GM18907 (cell line): ENCODE measurements around the gene FRYL.

Source experiments
- ATAC-seq: cut with Tn5 transposase; IDR thresholded peaks from one replicate; pipeline ENCODE4 v1.9.1; 2021; ENCODE audit warnings: mild to moderate bottlenecking, moderate library complexity; ENCODE audit not compliant: unreplicated experiment

The FRYL gene

DNA sequence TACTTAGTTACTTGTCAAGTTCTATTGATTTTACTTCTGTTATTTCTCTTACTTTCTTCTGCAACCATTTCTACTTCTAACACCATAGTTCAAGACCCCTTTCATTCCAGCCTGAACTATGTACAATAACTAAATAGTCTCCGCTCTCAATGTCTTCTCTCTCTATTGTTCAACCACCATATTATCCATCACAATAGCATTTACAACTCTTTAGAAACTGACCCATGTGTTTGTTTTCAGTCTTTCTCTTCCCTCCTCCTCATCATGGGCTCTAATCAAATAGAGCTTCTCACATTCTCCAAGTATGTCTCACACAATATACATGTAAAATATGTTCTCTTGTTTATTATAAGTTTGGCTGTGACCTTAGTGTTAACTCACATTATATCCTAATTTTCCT lies 146.4 kb downstream of the FRYL start:
- no peak for ATAC-seq

DNA sequence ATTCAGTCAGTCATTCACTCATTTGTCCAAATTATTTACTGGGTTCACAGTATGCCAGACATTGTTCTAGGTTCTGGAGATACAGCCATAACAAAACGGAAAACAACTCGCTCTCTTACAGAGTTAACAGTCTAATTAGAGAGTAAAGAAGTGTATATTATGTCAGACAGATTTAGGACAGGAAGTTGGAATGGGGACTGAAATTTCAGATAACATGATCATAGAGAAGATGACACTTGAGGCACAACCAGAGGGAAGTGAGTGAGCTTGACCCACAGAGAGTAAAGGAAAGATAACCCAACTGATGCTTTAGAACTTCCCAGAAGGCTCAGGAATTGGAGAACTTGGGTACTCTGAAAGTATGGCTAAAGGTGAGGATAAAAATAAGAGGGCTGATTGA lies 150.6 kb downstream of the FRYL start:
- ATAC-seq, result no peak

DNA sequence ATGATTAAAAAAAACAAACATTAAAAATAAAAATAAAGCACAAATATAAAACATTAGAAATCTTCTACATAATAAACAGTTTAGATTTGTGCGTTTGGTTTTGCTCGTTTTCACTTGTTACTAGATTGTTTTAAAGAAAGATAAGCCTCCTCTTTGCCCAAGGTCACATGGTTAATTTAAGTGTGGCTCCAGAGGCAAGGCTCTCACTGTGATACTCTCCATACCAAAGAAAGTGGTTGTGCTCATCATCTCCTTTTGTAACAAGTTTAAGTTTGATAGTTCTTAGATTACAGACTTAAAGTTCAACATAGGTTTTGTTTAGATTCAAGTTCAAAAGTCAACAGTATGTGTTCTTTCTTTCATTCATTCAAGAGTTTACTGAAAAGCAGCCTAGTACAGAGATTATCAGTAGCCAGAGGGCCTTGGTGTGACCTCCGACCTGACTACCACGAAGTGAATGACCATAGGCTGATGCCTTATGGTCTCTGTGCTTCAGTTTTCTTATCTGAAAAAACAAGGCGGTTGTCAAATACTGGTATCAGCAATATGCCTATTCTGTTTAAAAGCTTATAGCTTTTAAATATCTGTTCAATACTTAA lies 156.8 kb downstream of the FRYL start:
- ATAC-seq, result no peak

DNA sequence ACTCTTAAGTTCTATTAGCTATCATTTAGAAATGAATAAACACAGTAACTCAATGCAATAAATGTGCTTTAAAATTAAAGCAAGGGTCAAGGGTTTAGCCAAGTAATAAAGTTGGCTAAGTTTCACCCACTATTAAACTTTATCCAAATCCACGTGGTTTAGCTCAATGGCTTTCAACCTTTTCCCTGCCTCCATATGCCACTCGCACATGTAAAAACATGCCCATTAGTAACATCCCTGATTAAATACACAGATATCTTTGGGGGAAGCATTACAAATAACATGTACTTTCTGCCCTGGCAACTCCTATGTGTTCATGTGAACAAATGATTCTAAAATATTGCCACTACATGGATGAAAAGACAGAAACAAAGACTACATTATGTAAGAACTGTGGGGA lies 159.2 kb downstream of the FRYL start:
- ATAC-seq, result no peak

DNA sequence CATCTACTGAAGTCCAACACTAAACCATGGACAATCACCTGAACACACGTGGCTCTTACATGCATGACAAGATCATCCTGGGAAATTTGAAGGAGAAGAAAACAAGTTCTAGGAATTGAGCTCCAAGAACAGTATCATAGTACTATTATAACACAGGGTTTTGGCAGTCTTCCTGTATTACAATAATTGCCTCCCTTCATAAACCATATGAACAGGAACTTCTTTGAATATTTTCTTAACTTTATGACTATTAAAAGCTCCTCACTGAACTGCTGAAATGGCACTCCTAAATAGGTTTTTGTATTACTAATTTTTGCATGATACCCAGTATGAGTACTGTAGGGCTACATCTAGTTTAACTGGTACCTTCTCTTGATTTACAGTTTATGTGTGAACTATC lies 160.0 kb downstream of the FRYL start:
- no peak for ATAC-seq

DNA sequence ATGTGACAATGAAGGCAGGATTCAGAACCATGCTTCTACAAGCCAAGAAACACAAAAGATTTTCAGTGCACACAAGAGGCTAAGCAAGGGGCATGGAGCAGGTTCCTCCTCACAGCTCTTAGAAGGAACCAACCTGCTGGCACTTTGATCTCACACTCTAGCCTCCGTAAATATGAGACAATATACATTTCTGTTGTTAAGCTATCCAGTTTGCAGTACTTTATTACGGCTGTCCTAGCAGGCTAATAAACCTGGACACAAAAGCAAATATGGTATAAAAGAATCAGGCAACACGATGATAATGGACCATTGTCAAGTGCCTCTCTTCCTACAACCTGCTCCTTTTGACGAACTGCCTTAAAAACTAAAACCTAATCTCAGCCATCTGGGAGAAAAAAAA lies 175.6 kb downstream of the FRYL start:
- ATAC-seq, result no peak

DNA sequence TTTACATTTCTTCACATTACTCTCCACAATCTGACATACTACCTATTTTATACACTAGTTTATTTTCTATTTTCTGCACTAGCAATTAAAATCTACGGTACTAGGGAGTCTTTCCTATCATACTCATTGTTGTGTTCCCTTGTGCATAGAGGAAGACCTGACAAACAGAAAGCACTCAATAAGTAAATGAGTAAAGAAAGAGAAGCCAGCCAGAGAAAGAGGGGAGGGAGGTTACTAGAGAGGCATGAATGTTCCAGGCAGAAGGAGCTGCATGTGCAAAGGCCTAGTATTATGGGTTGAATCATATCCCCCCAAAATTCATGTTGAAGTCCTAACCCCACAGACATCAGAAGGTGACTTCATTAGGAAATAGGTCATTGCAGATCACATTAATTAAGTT lies 176.0 kb downstream of the FRYL start:
- no peak for ATAC-seq

- ATAC-seq, result no peak
These were observed 176.6 kb downstream of the FRYL start for GRCh38 chr4:48603366-48604003.

DNA sequence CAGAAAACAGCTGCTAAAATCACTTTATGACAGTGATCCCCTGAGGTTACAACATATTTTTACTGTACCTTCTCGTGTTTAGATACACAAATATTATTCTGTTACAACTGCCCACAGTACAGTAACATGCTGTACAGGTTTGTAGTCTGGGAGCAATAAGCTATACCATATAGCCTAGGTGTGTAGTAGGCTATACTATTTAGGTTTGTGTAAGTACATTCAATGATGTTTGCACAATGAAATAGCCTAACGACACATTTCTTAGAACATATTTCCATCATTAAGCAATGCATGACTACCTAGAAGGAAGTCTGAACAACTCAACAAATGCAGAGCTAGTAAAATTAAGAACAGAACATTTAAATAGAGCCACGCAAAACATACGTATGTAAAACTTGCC lies 177.3 kb downstream of the FRYL start:
- ATAC-seq, result no peak

GRCh38 chr4:48602222-48602621 lies 177.9 kb downstream of the FRYL start:
- ATAC-seq, result no peak

DNA sequence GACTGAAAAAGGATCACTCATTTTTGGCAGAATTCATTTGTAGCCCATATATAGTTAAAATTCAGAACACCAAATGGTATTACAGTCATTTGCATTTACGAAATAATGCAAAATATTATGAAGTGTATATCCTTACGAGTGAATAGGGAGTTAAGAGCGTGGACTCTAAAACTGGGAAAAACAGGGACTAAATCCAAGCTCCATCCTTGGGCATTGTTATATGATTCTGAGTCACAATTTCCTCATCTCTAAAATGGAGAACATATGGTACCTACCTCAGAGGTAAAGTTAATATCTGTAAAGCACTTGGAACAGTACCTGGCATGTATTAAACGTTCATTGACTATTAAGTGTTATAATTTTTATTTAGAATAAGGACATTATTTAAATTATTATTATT lies 183.7 kb downstream of the FRYL start:
- no peak for ATAC-seq

DNA sequence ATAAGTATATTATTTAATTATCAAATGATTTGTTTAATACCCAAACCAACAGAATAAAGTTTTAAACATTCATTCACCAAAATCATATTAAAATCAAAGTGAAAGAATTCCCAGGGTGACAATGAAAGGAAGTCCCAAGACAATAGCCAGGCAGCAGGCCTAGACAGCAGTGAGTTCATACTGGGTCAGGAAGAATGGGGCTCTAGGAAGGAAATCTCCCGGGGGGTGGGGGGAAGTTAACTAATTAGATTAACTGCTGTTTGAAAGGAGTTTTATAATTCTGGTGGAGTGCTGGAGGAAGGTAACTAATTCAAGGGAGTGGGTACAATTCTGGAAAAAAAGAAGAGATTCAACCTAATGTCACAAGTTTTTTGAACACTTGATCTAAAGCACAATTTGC lies 185.9 kb downstream of the FRYL start:
- no peak for ATAC-seq

DNA sequence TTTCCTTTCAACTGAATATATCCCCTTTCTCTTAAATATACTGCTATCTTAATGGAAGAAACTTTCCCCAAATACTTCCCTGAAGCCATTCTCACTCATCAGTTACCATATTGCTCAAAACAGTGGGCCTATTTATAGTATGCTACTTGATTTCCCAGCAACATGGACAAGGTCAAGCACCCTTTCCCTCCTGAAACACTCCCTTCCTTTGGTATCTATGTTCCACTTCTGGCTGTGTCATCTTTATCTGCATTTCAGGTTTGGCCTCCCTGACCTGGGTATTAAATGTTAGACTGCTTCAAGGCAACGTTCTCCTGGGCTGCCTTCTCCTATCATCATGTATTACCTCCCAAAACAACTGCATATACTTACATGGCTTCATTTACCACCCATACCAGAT lies 188.7 kb downstream of the FRYL start:
- no peak for ATAC-seq

- no peak for ATAC-seq
These were observed 189.2 kb downstream of the FRYL start for GRCh38 chr4:48590884-48591283.

- ATAC-seq, result no peak
These were observed 191.0 kb downstream of the FRYL start for GRCh38 chr4:48589098-48589445.

DNA sequence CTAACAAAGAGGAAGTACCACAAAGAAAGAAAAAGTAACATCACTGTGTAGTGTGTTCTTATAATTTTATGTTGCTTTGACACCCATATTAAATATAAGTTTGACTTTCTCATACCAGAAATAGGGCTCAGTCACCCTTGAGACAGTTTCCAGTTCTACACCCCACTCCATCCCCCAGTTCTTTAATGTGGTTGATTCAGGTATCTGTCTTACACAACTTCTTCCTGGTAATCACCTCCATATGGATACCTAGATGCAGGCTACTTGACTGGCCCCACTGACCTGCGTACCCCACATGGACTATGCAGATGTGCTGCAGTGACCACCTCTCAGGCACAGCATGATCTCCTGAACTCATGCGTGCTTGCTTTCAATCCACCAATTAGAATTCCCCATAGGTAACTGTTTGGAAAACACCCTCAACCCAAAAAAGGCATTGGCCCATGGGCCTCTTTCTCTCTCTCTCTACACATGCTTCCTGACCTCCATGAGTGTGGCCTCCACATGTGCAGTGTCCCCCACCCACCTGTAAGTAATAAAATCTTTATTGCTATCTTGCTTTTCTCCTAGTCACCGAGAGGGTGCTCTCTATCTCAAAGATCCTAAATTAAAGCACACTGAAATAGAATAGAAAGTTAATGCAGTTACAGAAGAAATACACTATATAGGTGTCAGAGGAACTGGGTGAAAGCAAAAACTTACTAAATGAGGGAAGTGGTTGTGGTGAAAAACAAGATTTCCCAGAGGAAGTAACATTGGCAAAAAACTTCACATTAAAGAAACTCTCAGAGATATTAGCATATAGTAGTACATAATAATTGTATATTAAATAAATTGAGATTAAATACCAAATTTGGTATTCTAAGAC lies 191.6 kb downstream of the FRYL start:
- no peak for ATAC-seq

DNA sequence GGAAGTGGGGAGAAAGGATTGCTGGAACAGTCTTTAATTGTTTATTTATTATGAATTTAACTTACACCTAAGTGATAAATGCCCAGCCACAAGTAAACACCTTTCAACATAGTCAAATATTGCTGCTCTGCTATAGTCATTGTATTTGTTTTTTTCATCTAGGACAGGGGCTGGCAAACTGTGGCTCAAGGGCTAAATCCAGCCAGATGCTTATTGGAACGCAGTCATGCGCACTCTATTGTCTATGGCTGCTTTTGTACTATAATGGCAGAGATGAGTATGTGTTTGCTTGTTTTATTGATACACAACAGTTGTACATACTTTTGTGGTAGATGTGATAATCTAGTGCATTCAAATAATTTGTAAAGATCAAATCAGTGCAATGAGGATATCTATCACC lies 194.7 kb downstream of the FRYL start:
- no peak for ATAC-seq

GRCh38 chr4:48578132-48578968 lies 201.7 kb downstream of the FRYL start:
- ATAC-seq, result peak; percentile 85

DNA sequence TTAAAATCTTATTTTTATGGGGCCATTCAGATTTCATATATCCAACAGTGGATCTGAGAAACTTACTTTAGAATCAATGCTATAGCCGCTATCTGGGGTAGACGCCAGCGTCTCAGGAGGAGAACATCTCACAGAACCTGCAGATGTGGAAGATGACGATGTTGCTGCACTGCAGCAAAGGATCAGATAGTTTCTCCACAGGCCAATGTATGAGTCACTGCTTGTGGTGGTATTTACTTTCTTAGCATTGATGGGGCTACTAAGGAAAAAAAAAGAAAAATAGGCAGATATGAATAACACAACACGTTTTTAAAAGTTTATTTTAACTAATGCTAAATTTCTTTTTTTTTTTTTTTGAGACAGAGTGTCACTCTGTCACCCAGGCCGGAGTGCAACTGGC lies 204.1 kb downstream of the FRYL start:
- no peak for ATAC-seq

GRCh38 chr4:48571471-48571870 lies 208.6 kb downstream of the FRYL start:
- no peak for ATAC-seq

GRCh38 chr4:48570646-48571220 lies 209.3 kb downstream of the FRYL start:
- no peak for ATAC-seq
